Adrenal gland (tissue), 5 donors: Measurements from ENCODE around the gene GBF1.
"Not testable (repeated sequence)": the region's sequence is repeated elsewhere in the genome, so short reads cannot be mapped to it uniquely, and the experiment has no call there.

ENCODE experiments used
- POLR2A ChIP-seq, 2 donors: fragments of 450-650 bp; IDR thresholded peaks; one replicate each; pipeline ENCODE4 v1.6.1; 2017; ENCODE audit warnings: antibody characterized with exemption in 2 of 2, mild to moderate bottlenecking in 2 of 2, moderate library complexity in 1 of 2
- TF ChIP-seq, protein P1 (sequence below), 6 experiments: fragments of 450-650 bp in 4 of 6; fragments of 200-600 bp in 2 of 6; sonication (generic) in 1 of 6; IDR thresholded peaks; 1 replicate in 5 of 6; 2 replicates in 1 of 6; pipeline versions ENCODE4 v1.5.1 to v1.8.0; 2016 to 2021; ENCODE audit warnings: antibody characterized with exemption in 6 of 6, mild to moderate bottlenecking in 2 of 6, moderate library complexity in 1 of 6
- donor health status: DM: no; HTN: no; CAD: no.

DNA sequence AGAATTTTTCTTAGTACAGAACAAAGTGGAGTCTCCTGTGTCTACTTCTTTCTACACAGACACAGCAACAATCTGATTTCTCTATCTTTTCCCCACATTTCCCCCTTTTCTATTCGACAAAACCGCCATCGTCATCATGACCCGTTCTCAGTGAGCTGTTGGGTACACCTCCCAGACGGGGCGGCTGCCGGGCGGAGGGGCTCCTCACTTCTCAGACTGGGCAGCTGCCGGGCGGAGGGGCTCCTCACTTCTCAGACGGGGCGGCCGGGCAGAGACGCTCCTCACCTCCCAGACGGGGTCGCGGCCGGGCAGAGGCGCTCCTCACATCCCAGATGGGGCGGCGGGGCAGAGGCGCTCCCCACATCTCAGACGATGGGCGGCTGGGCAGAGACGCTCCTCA is 56.0 kb downstream of the GBF1 start:
- TF ChIP-seq, protein P1, sequence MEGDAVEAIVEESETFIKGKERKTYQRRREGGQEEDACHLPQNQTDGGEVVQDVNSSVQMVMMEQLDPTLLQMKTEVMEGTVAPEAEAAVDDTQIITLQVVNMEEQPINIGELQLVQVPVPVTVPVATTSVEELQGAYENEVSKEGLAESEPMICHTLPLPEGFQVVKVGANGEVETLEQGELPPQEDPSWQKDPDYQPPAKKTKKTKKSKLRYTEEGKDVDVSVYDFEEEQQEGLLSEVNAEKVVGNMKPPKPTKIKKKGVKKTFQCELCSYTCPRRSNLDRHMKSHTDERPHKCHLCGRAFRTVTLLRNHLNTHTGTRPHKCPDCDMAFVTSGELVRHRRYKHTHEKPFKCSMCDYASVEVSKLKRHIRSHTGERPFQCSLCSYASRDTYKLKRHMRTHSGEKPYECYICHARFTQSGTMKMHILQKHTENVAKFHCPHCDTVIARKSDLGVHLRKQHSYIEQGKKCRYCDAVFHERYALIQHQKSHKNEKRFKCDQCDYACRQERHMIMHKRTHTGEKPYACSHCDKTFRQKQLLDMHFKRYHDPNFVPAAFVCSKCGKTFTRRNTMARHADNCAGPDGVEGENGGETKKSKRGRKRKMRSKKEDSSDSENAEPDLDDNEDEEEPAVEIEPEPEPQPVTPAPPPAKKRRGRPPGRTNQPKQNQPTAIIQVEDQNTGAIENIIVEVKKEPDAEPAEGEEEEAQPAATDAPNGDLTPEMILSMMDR (IDR thresholded peaks at IDR 0.05), result not testable (repeated sequence)
- TF ChIP-seq POLR2A (IDR thresholded peaks at IDR 0.05), result not testable (repeated sequence)
